Activated CD8-positive, alpha-beta memory T cell treated with anti-CD3 and anti-CD28 coated beads for 36 hours (primary cell): ENCODE data around the gene CHCHD3. TPM values are rescaled to one million over a fixed set of nuclear protein-coding genes. Genes with fewer than 3 reads are reported as not detected.

Source experiments
- CTCF ChIA-PET: fragments of 350-600 bp; sonication (Branson Sonifier 250); formaldehyde crosslinking; loops from one replicate; lab custom pipeline; 2021; ENCODE audit warnings: antibody characterized with exemption; lab: Charles Lee
- POLR2A ChIA-PET: fragments of 350-600 bp; sonication (Branson Sonifier 250); formaldehyde crosslinking; loops from one replicate; lab custom pipeline; 2021; ENCODE audit warnings: antibody characterized with exemption; lab: Charles Lee
- total RNA-seq, 2 experiments: library from RNA; stranded (reverse); gene quantifications; one replicate each; pipeline ENCODE4 v1.2.3, GENCODE V29; 2021

The CHCHD3 gene
- total RNA-seq, 2 experiments from 2014 or later: 85.2 to 87.1 TPM

DNA sequence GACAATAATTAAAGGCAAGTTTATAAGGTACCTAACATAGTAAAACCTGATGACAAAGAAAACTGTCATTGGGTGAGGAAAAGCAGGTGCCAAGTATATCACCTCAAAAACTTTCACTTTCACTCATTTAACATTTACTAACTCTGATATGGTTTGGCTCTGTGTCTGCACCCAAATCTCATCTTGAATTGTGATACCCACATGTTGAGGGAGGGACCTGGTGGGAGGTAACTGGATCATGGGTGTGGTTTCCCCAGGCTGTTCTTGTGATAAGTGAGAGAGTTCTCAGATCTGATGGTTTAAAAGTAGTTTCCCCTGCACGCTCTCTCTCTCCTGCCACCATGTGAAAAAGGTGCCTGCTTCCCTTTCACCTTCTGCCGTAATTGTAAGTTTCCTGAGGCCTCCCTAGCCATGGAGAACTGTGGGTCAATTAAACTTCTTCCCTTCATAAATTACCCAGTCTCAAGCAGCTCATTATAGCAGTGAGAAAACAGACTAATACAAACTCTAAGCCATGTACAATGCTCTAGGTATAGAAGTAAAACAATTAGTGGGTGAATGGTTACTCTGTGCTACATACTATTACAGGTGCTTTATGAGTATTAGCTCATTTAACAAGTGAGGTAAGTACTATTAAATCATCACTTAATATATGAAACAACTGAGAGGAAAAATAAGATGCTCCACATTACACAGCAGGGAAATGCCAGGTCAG lies 199.0 kb downstream of the CHCHD3 start:
- CTCF ChIA-PET: no interaction called here
- POLR2A ChIA-PET: no interaction called here

DNA sequence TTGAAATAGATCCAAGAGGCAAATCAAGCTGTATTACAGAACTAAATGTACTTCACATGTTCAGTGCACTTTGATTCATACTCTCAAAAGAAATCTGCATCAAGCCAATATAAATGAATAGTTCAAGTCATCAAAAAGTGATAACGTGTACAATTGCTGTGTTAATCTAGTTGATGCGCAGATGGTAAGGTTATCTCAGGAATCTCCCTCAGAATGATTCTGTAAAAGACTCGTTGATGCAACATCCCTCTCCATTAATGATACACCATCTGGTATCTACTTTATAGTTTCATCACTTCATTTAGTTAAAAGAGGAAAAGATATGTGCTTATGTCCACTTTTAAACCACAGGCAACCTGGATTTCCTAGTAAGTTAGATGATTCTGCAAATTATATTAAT lies 200.6 kb downstream of the CHCHD3 start:
- CTCF ChIA-PET: no interaction called here
- POLR2A ChIA-PET: no interaction called here

DNA sequence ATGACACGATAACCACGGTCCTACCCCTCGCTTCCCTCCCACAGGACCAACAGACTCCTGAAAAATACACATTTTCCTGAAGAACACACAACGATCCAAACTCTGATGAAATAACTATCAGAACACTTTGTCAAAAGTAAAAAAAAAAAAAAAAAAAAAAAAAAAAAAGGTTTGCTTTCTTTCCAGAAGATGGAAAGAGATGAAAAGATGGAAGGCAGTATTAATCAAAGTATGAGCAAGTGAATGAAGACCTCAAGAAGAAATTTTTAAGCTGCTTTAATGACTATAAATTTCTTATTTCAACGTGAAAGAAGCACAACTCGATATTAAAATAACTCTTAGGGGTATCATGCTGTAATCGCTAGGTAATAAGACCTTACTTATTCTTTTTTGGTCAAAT lies 202.3 kb downstream of the CHCHD3 start:
- POLR2A ChIA-PET: no interaction called here
- CTCF ChIA-PET: interaction anchor here (0.7 kb wide), 1 partner anchor 44 kb away, joined by 5 read pairs; no protein-coding TSS in a partner anchor

DNA sequence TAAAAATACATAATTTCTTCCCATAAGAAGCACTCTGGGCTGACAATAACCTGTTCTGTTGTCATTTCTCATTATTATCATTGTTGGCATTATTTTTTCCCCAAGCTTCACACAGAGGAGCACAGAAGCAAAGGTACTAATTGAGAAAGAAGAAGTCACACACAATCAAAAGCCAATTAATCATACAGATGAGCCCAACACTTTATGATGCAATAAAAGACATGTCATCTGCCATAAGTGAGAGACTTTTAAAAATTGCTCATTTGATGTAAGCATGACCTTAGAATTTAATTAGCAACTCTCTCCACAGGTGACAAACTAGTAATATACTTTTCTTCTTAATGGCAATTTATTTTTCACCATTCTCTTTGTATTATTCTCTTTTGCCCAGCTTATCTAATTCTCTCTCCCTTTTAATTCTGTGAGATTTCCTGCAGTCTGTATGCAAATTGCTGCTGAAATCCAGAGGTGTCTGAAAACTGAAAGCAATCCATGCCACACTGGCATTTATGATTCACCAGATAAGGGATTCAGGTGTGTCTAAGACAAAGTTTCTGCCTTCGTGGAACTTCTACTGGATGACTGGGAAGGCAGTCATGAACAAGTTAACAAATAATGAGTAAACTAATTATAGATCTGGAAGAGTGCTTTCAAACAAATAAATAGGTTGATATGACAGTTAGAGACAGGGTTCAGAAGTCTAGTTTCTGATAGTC lies 203.5 kb downstream of the CHCHD3 start:
- ChIA-PET POLR2A (no interaction called here), CTCF (no interaction called here)

DNA sequence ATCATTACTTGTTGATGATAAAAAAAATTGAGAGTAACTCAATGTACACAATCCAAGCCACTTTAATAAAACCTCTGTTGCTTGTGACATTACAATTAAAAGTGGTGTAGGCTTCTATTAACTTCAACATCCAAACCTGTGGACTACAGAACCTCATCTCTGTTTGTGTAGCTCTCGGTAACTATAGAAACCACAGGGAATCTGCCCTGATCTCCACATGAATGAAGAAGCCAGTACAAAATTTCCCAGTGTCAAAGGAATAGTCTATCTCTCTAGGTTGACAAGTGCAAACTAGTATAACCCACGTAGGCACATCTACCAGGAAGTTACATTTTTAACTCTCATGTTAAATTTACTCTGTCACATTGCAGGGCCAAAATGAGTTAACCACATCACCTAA lies 204.3 kb downstream of the CHCHD3 start:
- CTCF ChIA-PET: no interaction called here
- POLR2A ChIA-PET: no interaction called here

DNA sequence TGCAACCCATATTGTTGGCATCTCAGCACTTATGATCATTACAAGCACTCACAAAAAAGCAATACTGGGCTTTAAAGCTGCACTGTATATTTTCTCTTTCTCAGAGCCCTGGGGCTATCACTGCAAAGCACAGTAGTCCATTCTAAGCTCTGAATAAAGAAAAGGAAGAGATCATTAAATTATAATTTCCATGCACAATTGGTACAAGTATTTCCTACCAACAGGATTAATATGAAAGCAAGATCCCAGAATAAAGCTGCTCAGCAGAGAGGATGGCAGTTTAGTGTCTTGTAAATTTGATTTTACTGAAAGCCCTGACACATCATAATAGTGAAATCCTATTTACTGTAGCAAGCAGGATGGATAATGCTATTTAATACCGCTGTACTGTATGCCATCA lies 205.3 kb downstream of the CHCHD3 start:
- POLR2A ChIA-PET: no interaction called here
- CTCF ChIA-PET: no interaction called here

DNA sequence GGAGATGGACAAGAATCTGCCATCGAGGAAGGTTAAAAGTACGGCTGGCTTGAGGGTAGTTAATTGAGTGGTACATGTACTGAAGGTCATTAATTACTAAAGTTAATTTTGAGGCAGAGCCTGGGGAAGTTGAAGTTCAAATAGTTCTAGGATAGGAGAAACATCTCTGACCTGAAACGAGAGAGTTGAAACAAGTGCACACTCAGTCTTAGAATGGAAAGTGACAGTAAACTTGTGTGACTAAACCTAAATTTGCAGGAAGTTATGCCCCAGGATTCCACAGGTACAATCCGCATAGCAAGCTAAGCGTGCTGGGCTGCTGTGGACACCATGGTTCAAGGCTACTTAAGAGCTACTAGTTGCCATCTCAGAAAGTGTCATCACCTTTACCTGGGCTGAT lies 209.9 kb downstream of the CHCHD3 start:
- CTCF ChIA-PET: interaction anchor here (0.5 kb wide), 1 partner anchor 1237 kb away, joined by 4 read pairs; no protein-coding TSS in a partner anchor
- POLR2A ChIA-PET: no interaction called here

DNA sequence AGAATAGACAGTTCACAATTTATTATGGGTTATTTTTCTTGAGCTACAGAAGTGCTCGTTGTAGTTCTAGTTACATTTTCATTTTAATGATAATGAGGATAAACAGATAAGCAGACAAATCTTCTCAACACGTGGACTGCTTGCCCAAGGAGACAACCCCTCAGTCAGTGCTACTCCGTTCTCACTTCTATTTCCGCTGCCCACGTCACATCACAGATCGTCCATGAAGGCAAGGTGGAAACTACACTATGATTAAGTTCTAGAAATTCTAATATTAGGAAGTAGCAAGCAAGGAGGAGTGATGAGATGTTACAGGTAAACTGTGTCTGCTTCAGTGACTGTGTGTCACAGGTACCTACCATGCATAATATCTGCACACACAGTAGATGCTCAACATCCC lies 210.5 kb downstream of the CHCHD3 start:
- ChIA-PET CTCF (no interaction called here), POLR2A (no interaction called here)

DNA sequence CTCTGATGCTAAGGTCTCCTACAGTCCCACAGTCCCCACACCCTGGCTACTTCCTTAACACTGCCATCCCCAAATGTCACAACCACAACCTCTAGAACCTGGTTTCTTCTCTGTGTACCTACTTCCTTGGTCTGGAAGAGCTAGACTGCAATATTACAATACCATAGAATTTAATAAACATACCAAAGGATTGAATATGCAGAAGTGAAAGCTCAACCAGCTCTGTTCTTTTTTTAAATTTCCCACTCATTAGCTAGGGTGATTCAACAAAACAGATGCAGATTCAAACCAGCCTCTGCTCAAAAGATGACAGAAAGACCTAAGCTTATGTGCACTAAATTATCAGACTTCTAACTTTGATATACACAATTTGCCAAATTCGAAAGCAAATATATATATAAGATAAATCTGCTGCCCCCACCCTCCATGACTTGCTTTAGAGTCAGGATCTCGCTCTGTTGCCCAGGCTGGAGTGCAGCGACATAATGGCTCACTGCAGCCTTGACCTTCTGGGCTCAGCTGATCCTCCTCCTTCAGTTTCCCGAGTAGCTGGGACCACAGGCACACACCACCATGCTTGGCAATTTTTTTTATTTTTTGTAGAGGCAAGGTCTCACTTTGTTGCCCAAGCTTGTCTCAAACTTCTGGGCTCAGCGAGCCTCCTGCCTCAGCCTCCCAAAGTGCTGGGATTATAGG lies 212.6 kb downstream of the CHCHD3 start:
- CTCF ChIA-PET: no interaction called here
- POLR2A ChIA-PET: no interaction called here

DNA sequence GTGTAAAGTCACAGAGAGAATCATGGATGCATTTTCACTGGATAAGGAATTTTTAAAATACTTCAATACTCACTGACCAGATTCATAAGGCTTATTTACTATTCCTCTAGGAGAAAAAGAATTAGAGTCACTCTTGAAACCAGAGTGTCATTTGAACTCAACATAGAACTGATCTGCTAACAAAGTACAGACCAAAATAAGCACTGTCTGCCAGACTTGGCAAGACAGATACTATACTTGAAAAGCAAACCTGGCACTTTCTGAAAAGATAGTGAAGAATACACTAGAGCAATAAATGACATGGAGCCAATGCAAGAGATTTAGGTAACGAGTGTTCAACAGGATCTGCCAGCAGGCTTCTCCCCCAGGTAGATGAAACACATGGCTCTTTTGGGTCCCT lies 215.3 kb downstream of the CHCHD3 start:
- CTCF ChIA-PET: no interaction called here
- POLR2A ChIA-PET: no interaction called here

DNA sequence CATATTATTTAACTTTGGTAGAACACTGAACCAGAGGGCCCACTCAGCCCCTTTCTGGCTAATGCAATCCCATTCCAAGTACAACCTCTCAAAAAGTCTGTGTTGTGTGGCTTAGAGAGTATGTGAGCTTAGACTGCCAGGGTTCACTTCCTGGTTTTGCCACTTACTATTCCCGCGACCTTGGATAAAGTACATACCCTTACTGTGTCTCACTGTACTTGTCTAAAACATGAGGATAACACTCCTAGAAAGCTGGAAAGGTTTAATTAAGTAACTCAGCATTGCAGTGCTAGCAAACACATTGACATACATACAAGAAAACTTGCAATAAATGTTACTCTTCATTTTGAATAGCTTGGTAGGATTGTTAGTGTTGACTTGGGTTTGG lies 215.8 kb downstream of the CHCHD3 start:
- CTCF ChIA-PET: no interaction called here

DNA sequence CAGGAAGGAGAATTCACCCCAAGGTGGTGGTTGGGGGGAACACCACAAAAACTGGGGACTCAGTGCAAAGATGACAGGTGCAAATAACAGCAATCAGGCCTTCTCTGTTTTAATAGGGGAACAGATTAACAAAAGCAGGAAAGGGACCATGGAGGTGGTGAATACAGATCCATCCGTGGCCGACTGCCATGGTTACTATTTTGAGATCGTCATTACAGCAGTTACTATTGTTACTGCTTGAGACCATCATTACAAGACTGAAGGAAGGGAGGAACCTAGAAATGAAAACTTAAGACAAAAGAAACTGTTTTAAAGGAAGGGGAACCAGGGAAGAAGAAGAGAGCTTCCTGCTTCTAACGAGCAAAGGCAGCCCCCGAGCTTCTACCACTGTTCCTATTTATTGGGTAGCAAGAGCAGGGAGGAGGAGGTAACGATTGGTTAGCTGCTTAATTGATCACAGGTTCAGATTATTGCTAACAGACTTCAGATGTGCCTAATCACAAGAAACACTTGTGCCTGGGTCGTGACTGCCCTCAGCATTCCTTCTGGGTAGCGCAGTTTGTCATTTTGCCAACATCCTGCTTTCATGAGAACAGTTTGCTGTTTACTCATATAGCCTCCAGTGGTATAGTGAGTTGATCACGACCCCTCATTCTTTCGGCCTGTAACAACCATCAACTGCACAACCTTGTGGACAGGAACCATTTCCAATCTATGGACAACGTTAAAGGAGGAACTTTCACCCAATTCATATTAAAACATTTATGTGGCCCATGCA lies 216.3 kb downstream of the CHCHD3 start:
- CTCF ChIA-PET: no interaction called here
- POLR2A ChIA-PET: no interaction called here

More for the DNA sequence above, 215.8 kb downstream of the CHCHD3 start:
- POLR2A ChIA-PET: no interaction called here

DNA sequence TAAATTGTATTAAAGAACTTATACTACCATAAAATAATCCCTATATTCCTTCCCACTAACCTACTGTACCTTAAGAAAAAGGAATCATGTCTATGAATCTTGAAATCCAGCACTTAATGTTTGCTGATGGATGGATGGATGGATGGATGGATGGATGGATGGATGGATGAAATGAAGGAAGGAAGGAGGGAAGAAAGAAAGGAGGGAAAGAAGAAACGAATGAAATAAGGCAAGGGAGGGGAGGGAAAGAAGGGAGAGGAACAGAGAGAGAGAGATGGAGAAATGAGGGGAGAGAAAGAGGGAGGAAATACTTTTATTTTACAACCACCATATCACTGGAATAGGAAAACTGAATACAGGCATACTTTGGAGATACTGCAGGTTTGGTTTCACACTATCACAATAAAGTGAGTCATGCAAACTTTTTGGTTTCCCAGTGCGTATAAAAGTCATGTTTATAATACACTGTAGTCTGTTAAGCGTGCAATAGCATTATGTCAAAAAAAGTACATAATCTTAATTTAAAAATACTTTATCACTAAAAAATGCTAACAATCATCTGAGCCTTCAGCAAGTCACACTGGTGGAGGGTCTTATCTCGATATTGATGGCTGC lies 219.8 kb downstream of the CHCHD3 start:
- ChIA-PET POLR2A (no interaction called here), CTCF (no interaction called here)

DNA sequence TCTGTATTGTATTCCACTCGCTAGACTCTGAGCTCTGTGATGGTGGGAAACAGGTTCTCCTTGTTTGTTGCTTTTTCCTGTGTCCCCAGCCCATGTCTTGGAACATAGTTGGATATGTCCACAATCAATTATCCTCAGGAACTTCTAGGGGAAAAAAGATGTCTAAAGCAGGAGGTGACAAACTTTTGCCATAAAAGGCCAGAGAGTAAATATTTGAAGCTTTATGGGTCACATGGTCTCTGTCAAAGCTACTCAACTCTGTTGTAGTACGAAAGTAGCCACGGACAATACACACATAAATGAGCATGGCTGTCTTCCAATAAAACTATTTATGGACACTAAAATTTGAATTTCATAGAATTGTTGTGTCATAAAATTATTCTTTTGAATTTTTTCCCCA lies 220.5 kb downstream of the CHCHD3 start:
- CTCF ChIA-PET: no interaction called here
- POLR2A ChIA-PET: no interaction called here

DNA sequence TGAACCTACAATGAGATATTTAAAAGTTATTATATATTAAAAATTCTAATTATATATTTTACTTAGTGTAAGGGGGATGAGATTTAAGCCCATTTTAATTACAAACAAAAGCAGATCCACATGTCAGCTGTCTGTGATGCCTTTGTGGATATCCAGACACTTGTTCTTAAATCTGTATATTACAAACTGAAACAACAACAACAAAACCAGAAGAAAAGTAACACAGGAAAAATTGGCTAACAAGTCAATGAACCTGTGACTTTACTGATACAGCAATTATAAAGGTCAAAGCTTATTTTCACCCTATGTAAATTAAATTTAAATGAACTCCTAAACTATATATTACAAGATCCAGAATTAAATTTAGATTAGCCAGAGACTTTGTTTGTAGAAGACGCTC lies 222.7 kb downstream of the CHCHD3 start:
- POLR2A ChIA-PET: no interaction called here
- CTCF ChIA-PET: no interaction called here

DNA sequence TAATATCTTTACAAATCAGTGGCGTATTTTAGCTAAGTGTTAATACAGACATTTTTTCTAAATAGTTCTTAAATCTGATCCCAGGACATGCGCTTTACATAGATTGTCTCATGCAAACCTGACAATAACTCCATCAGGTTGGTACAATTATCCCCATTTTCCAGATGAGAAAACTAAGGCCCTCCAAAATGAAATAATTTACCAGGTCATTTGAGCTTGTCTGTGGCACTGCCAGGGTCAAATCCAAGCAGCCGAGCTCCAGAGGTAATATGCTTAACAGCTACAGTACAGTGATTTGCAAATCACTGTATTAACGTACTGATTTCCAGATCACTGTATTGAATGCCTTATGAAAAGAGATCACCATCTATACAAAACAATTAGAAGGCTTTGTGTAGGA lies 223.1 kb downstream of the CHCHD3 start:
- CTCF ChIA-PET: no interaction called here

DNA sequence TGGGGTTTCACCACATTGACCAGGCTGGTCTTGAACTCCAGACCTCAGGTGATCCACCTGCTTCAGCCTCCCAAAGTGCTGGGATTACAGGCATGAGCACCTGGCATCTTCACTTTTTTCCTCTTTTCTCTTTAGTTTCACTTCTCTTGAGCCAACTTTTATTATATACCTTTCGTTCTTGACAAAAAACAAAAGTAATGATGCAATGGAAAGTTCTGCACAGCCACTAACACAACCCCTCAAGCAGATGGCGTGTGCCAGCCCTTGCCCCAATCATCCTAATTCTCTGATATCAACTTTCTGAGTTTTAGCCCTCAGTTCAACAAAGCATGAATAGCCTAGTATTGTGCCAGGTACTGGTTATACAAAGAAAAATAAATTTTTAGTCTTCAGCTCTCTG lies 223.6 kb downstream of the CHCHD3 start:
- ChIA-PET CTCF (no interaction called here), POLR2A (no interaction called here)

More for the DNA sequence above, 223.1 kb downstream of the CHCHD3 start:
- POLR2A ChIA-PET: no interaction called here

DNA sequence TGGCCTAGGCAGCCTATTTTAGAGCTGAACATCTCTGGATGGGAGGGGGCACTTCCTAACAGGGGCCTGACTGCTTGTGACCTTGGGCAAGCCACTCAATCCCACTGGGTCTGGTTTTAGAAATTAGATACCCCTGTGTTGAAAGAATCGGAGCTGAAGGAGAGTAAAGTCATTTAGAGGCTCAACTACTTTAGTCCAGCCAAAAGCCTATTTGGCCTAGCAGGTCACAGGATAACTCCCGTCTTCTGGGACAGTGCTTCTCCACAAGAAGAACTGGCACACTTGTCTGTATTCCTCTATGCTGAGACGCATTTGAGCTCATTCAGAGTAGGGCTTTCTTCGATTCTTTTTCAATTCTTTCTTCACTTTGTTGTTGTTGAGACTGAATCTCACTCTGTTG lies 224.2 kb downstream of the CHCHD3 start:
- POLR2A ChIA-PET: no interaction called here
- CTCF ChIA-PET: no interaction called here

DNA sequence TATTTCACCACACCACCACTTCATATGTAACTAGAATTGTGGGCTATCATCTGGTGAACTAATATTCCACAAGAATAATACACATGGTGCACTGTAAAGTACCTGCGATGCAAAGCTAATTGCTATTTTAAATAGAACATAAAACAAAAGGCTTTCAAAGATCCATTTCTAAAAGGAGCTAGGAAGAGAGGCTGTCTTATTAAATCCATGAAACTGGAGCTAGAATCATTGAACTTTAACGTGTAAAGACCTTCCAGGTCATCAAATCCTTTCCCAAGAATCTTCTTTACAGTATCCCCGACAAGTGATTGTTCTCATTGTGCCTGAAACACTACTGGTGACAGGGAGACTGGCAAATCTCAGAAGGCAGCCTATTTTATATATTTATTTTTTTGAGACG lies 224.9 kb downstream of the CHCHD3 start:
- POLR2A ChIA-PET: no interaction called here
- CTCF ChIA-PET: no interaction called here

DNA sequence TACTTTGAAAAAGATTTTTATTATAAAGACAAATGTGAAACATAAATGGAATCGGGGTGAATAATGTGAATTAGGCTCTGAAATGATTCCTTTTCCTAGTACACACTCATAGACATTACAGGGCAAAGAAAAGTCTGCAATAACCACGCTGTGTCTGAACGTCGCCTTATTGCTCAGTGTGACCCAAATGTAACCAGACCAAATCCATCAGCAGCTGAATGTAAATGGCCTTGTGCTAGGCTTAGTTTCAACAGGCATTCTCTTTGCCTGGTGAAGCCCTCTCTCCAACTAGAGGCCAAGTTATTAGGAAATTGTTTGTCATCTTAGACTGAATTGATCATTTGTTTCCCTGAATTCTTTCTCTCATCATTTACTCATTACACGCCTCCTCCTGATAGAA lies 225.5 kb downstream of the CHCHD3 start:
- ChIA-PET CTCF (no interaction called here), POLR2A (no interaction called here)
